K562 (cell line): ENCODE data around the gene USP20. TPM values are rescaled to one million over a fixed set of nuclear protein-coding genes. Genes with fewer than 3 reads are reported as not detected.
A peak's percentile ranks its signal among the peaks of the same experiment; 100 is the strongest.

ENCODE experiments used
- ATF3 ChIP-seq, 2 experiments: fragments of 450-650 bp in 1 of 2; sonication (generic) in 1 of 2; formaldehyde crosslinking in 1 of 2; IDR thresholded peaks in 1 of 2; conservative IDR thresholded peaks in 1 of 2; 2 replicates each; pipeline versions ENCODE4 v1.6.1 to v1.8.1; 2016 to 2023; ENCODE audit warnings: mild to moderate bottlenecking in 2 of 2, moderate library complexity in 2 of 2, inconsistent platforms in 1 of 2, missing genetic modification reagents in 1 of 2
- CSDE1 ChIP-seq, 2 experiments: fragments of 450-650 bp; IDR thresholded peaks; 2 replicates each; pipeline ENCODE4 v1.6.1; 2016; ENCODE audit warnings: mild to moderate bottlenecking in 1 of 2
- HEY1 ChIP-seq: fragments of 250-450 bp; sonication (Bioruptor Pico); IDR thresholded peaks from 2 replicates; pipeline ENCODE4 v1.5.0; 2020; ENCODE audit warnings: mild to moderate bottlenecking, moderate library complexity, borderline replicate concordance
- MYNN ChIP-seq, 2 experiments: sonication (generic); formaldehyde crosslinking in 1 of 2; IDR thresholded peaks; 2 replicates each; pipeline versions ENCODE4 v1.5.0 to v1.6.1; 2016 to 2020; ENCODE audit warnings: antibody characterized with exemption in 1 of 2, missing genetic modification reagents in 1 of 2
- SFPQ ChIP-seq: fragments of 200-400 bp; formaldehyde crosslinking; IDR thresholded peaks from 2 replicates; pipeline ENCODE4 v1.6.1; 2017; ENCODE audit warnings: mild to moderate bottlenecking, low read depth, low read length, moderate library complexity
- SRSF9 ChIP-seq: fragments of 200-400 bp; formaldehyde crosslinking; IDR thresholded peaks from 2 replicates; pipeline ENCODE4 v1.6.1; 2017; ENCODE audit warnings: low read depth, low read length, borderline replicate concordance
- TBL1XR1 ChIP-seq, 2 experiments: IDR thresholded peaks; 2 replicates each; pipeline ENCODE4 v1.6.1; 2012; ENCODE audit warnings: improper control_type of control experiment in 2 of 2, low read length in 2 of 2, mild to moderate bottlenecking in 1 of 2
- TEAD1 ChIP-seq, 2 experiments: fragments of 450-650 bp in 1 of 2; sonication (generic) in 1 of 2; formaldehyde crosslinking; IDR thresholded peaks; 2 replicates each; pipeline versions ENCODE4 v1.4.0 to v1.8.0; 2020 to 2022; ENCODE audit warnings: mild to moderate bottlenecking in 2 of 2, missing genetic modification reagents in 1 of 2
- XRCC4 ChIP-seq: IDR thresholded peaks from one replicate; pipeline ENCODE4 v1.6.1; 2011; ENCODE audit not compliant: insufficient read depth, insufficient read length; ENCODE audit errors: extremely low read depth
- ZNF311 ChIP-seq: fragments of 250-450 bp; sonication (Bioruptor Pico); IDR thresholded peaks from 2 replicates; pipeline ENCODE4 v1.4.0; 2020; ENCODE audit warnings: mild to moderate bottlenecking, moderate library complexity
- ZNF354B ChIP-seq: fragments of 250-450 bp; sonication (Bioruptor Pico); IDR thresholded peaks from 2 replicates; pipeline ENCODE4 v1.4.0; 2020
- ZNF764 ChIP-seq: fragments of 250-450 bp; sonication (Bioruptor Pico); IDR thresholded peaks from 2 replicates; pipeline ENCODE4 v1.4.0; 2020; ENCODE audit warnings: low read depth, mild to moderate bottlenecking, moderate library complexity
- polyA plus RNA-seq, 8 experiments: library from polyadenylated mRNA; depleted of rRNA in 4 of 8; stranded (reverse) in 5 of 8; unstranded in 3 of 8; fragments of >200 nt; fragmentation: Nextera tagmentation in 2 of 8; fragmentation: Illumina TruSeq in 1 of 8; extraction: Ambion mirVana in 2 of 8; extraction: Trizol in 1 of 8; gene quantifications; 2 replicates each; pipeline versions ENCODE4 v1.2.1 to v1.2.3, GENCODE V29; 2011 to 2014; ENCODE audit warnings: inconsistent platforms in 1 of 8, missing spikeins in 1 of 8
- total RNA-seq, 7 experiments: library from RNA; depleted of rRNA in 6 of 7; stranded (reverse); fragments of >200 nt in 6 of 7; fragmentation: Illumina TruSeq in 2 of 7; extraction: Trizol in 2 of 7; gene quantifications; 2 replicates each; pipeline versions ENCODE4 v1.2.1 to v1.2.3, GENCODE V29; 2011 to 2021; ENCODE audit warnings: low replicate concordance in 1 of 7
- TF ChIP-seq, protein P1 (sequence below): fragments of 250-450 bp; sonication (Bioruptor Pico); IDR thresholded peaks from 2 replicates; pipeline ENCODE4 v1.5.0; 2022; ENCODE audit warnings: mild to moderate bottlenecking
- TF ChIP-seq, protein P2 (sequence below): fragments of 150-350 bp; conservative IDR thresholded peaks from 2 replicates; pipeline ENCODE4 v1.6.1; 2014; ENCODE audit warnings: low read length
- TF ChIP-seq, protein P3 (sequence below): IDR thresholded peaks from 2 replicates; pipeline ENCODE4 v1.6.1; 2011; ENCODE audit warnings: borderline replicate concordance, low read depth, mild to moderate bottlenecking, moderate library complexity, low read length; ENCODE audit not compliant: insufficient read depth, poor library complexity, severe bottlenecking

Gene USP20
- total and polyA plus RNA-seq, 9 of the 15 experiments (the other 6 are each of a cell fraction or from before 2014, with no cell fraction given): 1.9 to 136 (median 49.1) TPM

DNA sequence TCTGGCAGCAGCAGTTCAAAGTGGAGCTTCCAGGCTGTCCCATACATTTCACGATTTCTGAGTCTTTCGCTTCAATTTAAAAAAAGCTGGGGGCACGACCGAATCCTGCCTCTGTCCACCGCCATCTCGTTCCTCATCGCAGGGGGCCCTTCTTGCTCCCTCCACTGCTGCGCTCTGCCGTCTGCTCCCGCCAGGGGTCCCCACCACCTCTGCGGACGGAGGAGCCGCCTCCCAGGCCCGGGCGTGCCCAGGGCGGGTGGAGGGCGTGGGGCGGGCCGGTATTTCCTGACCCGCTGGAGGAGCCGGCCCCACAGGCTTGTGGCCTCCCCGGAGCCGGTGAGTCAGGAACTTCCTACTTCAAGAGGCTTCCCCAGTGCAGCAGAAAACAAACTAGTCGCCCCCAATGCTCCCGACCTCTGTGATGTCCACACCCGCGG lies 50.4 kb downstream of the USP20 start (continued):
- TF ChIP-seq, protein P1, sequence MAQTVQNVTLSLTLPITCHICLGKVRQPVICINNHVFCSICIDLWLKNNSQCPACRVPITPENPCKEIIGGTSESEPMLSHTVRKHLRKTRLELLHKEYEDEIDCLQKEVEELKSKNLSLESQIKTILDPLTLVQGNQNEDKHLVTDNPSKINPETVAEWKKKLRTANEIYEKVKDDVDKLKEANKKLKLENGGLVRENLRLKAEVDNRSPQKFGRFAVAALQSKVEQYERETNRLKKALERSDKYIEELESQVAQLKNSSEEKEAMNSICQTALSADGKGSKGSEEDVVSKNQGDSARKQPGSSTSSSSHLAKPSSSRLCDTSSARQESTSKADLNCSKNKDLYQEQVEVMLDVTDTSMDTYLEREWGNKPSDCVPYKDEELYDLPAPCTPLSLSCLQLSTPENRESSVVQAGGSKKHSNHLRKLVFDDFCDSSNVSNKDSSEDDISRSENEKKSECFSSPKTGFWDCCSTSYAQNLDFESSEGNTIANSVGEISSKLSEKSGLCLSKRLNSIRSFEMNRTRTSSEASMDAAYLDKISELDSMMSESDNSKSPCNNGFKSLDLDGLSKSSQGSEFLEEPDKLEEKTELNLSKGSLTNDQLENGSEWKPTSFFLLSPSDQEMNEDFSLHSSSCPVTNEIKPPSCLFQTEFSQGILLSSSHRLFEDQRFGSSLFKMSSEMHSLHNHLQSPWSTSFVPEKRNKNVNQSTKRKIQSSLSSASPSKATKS (CRISPR knock-in tag): no peak
- TF ChIP-seq ZNF764 (no peak), SRSF9 (no peak), HEY1 (CRISPR knock-in tag) (no peak), TBL1XR1 (IDR thresholded peaks at IDR 0.05; ENCODE audit: low read length in 2 of 2) (peak; percentile 77 to 82; a peak in 3 of 4 replicates), TEAD1 (CRISPR knock-in tag; IDR thresholded peaks at IDR 0.05) (peak in 1 of 2 experiments; percentile 42; a peak in 1 of 4 replicates), ZNF354B (CRISPR knock-in tag) (no peak), ZNF311 (CRISPR knock-in tag) (no peak), MYNN (IDR thresholded peaks at IDR 0.05) (no peak), MYNN (CRISPR knock-in tag; IDR thresholded peaks at IDR 0.05) (no peak), XRCC4 (no peak), SFPQ (no peak), ATF3 (IDR thresholded peaks at IDR 0.05) (no peak), ATF3 (CRISPR knock-in tag; conservative IDR thresholded peaks at IDR 0.05) (peak; percentile 64; the same call in 1 of the 2 replicates), CSDE1 (IDR thresholded peaks at IDR 0.05) (no peak)
- TF ChIP-seq, protein P2, sequence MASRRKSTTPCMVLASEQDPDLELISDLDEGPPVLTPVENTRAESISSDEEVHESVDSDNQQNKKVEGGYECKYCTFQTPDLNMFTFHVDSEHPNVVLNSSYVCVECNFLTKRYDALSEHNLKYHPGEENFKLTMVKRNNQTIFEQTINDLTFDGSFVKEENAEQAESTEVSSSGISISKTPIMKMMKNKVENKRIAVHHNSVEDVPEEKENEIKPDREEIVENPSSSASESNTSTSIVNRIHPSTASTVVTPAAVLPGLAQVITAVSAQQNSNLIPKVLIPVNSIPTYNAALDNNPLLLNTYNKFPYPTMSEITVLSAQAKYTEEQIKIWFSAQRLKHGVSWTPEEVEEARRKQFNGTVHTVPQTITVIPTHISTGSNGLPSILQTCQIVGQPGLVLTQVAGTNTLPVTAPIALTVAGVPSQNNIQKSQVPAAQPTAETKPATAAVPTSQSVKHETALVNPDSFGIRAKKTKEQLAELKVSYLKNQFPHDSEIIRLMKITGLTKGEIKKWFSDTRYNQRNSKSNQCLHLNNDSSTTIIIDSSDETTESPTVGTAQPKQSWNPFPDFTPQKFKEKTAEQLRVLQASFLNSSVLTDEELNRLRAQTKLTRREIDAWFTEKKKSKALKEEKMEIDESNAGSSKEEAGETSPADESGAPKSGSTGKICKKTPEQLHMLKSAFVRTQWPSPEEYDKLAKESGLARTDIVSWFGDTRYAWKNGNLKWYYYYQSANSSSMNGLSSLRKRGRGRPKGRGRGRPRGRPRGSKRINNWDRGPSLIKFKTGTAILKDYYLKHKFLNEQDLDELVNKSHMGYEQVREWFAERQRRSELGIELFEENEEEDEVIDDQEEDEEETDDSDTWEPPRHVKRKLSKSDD: peak; percentile 80; the same call in 1 of the 2 replicates
- TF ChIP-seq, protein P3, sequence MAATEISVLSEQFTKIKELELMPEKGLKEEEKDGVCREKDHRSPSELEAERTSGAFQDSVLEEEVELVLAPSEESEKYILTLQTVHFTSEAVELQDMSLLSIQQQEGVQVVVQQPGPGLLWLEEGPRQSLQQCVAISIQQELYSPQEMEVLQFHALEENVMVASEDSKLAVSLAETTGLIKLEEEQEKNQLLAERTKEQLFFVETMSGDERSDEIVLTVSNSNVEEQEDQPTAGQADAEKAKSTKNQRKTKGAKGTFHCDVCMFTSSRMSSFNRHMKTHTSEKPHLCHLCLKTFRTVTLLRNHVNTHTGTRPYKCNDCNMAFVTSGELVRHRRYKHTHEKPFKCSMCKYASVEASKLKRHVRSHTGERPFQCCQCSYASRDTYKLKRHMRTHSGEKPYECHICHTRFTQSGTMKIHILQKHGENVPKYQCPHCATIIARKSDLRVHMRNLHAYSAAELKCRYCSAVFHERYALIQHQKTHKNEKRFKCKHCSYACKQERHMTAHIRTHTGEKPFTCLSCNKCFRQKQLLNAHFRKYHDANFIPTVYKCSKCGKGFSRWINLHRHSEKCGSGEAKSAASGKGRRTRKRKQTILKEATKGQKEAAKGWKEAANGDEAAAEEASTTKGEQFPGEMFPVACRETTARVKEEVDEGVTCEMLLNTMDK: no peak
